Activated CD8-positive, alpha-beta memory T cell treated with anti-CD3 and anti-CD28 coated beads for 4 hours (primary cell): ENCODE results near the gene NDUFA13.

Source experiments
- DNase-seq, 2 donors: peaks; one replicate each; pipeline ENCODE4 v3.0.0-alpha.2; 2020; ENCODE audit warnings: low read depth in 2 of 2

The NDUFA13 gene

DNA sequence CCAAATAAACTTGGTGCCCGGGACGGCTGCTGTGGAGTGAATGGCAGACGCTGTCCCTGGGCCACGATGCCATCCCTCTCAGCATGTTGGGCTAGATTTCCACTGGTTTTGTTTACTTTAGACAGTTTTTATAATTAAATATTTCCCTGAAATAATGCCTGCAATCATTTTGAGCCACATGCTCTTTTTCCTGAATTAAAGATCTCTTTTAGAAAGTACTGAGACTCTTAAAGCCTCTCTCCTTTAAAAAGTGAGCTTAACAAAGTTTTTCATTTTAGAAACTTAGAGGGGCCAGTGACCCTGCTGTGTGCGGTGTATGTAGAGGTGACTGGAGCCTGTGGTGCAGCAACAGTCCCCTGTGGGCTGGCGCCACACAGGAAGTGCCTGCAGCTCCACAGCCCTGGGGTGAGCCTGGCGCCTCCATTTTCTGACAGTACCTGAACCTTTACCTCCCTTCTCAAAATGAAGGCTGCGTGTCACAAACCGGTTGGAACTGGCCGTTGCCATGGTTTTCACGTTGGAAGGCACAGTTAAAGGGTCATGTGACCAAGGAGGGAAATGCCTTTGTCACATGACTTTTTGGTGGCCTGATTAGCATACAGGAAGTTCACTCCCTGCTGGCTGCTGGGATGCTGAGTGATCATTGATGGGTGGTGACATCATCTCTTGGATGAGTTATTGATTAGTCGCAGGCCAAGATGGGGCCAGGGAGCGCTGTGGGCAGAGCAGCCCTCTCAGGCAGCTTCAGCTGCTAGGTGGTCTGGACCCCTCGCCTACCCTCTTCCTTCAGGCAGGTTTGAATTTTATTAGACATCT is 26.9 kb upstream of the NDUFA13 start:
- peak; percentile 62 to 73 for DNase-seq

DNA sequence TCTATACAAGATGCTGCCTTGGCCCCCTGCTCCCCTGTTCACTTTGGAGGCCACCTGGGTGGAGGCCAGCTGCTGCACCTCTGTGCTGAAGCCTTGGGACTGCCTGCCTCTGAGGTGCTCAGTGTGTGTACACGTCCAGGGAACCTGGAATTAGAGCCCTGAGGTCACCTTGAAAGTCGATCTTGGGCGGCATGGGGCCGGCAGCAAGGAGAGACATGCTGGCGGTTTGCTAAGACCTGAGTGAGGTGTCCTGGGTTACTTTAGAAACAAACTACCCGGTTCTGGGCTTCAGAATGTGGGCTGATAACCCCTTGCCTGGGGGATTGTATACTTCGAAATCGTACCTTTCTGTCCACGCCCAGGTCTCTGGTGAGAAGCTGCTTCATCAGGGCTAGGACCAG is 26.2 kb upstream of the NDUFA13 start:
- DNase-seq, result no peak

DNA sequence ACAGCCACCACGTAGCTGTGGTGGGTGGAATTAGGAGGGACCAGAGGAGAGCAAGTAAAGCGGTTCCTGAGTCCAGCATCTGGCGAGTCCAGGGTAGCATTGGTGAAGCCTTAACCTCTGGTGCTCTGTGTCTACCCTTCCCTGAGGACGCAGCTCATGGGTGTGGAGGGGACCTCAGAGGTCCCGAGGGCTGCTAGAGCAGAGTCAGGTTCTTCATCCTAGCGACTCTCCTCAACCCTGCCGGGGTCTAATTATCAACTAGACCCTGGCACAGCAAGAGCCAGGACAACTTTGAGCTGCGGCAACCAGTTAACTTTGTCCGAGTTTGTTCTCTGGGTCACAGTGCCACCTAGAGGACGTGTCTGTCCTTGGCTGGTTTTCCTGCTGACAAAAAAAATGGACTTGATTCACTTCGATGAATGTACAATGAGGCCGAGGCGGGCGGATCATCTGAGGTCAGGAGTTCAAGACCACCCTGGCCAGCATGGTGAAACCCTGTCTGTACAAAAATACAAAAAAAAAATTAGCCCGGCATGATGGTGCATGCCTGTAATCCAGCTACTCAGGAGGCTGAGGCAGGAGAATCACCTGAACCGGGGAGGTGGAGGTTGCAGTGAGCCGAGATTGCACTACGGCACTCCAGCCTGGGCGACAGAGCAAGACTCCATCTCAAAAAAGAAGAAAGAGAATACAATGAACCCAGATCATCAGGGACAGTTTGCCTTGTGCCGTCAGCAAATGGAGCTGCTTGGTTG is 25.6 kb upstream of the NDUFA13 start:
- DNase-seq, result peak; percentile 58 to 64

DNA sequence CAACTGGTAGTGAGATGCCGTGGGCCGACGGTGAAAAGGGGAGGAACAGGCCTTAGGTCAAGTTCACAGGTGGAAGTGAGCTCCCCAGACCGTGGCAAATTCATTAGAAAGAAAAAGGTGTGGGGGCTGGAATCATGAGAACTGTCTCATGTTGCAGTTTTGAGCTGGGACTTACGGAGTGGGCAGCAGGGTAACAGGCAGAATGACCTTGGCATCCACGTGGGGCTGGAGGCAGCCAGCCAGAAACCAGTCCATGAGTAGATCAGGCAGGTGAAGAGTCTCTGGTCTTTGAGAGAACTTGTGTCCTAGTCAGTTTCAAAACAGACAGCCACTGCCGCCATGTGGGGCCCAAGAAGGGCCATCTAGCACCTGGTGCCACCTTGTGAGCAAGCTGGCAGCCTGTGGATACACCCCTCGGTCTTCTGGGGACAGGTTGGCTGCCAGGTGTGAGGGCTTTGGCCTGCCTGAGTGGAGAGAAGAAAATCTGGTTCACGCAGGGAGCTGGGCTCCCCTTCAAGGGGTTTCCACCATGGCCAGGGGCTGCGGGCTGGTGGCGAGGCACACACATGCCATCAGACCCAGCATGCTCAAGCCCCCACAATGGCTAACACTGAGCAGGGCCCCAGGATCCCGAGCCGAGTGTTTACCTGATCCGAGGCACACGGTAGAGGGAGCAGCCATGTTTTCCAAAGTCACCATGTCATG is 24.6 kb upstream of the NDUFA13 start:
- DNase-seq, result no peak

DNA sequence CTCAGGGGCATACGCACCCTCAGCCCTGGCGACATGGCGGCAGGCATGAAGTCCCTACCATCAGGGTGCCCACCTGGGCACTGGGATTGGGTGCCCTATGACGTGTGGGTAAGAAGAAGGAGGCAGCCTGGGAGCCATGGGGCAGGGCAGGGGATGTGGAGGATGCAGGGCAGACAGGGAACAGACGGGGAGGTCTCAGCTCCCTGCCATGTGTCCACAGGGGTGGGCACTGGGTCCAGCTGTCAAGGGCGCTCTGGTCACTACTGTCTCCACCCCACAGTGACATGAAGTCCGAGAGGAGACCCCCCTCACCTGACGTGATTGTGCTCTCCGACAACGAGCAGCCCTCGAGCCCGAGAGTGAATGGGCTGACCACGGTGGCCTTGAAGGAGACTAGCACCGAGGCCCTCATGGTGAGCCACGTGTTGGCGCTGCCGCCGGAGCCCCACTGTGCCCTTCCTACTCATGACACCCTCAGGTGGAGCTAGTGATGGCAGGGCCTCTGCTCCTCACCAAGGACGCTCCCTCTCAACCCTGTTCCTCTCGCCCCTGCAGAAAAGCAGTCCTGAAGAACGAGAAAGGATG is 23.9 kb upstream of the NDUFA13 start:
- no peak for DNase-seq

DNA sequence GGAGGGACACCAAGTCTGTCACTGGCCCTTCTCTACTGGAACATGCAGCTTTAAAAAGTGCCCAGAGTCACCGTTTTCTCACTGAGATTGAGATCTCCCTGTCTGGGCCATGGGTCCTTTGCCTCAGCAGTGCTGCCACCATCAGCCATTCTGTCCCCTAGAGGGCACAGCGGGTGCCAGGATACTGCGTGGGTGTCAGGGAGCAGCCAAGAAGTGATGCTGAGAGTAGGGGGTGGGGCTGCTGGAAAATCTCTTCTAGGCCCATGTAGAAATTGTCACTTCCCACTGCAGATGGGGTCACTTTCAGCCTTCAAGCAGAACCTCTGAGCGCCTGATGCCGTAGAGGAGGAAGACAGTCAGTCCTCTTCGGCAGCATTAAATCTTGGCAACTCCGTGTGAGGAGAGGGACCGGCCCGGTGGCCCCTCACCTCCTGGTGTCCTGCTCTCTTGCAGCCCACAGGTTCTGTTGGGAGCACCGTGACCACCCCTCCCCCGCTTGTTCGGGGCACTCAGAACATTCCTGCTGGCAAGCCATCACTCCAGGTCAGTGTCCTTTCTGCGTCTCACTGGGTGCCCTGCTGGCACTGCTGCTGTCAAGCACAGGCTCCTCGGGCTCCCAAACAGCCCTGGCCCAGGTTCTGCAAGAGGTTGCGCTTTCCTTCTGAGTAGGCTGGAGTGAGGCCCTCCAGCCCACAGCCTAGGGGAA is 22.0 kb upstream of the NDUFA13 start:
- no peak for DNase-seq

DNA sequence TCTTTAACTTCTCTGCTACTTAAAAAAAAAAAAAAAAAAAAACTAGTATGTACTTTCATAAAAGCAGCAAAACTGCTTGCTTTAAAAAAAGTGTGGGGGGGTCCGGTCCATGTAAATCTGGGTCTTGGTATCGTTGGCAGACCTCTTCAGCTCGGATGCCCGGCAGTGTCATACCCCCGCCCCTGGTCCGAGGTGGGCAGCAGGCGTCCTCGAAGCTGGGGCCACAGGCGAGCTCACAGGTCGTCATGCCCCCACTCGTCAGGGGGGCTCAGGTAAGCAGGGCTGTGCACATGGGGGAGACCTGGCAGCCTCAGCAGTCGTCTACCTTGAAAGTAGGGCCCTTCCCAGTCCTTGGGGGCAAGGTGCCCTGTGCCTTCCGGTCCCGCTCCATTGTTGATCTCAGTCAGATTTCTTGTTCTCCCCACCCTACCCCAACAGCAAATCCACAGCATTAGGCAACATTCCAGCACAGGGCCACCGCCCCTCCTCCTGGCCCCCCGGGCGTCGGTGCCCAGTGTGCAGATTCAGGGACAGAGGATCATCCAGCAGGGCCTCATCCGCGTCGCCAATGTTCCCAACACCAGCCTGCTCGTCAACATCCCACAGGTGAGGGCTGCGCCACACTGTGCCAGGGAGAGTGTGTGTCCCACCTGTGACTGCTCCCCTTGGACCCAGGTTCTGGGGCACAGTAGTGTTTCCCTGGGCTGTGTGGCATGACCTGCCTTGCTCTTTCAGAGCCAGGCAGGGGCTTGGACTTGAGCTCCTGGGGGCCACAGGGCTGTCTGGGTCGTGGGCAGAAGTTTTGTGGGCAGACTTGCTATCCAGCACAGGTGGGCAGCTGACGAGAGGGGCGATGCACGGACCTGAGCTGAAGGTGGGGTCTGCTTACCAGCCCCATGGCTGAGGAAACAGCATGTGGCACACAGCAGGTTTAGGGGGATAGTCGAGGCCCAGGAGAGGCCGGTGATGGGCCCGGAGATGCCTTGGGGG is 20.1 kb upstream of the NDUFA13 start:
- DNase-seq, result no peak

DNA sequence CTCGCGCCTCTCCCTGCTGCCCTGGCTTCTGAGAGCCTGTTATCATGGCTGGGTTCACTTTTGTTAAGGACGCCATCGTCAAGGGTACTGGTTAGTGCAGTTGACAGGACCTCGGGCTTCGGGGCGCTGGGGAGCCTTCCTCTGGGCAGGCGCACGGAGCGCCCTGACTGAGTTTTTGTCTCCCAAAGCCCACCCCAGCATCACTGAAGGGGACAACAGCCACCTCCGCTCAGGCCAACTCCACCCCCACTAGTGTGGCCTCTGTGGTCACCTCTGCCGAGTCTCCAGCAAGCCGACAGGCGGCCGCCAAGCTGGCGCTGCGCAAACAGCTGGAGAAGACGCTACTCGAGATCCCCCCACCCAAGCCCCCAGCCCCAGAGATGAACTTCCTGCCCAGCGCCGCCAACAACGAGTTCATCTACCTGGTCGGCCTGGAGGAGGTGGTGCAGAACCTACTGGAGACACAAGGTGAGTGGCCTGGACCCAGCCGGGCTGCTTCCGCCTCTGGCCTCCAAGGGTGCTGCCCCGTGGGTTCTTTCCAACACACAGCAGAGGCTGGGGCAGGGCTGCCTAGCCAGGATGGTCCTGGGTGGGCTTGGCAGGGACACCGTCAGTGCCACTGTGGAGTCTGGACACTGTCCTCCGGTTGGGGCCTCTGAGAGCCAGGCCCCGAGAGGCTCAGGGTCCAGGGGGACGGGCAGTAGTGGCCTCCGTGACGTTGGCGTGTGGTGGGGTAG is 17.6 kb upstream of the NDUFA13 start:
- no peak for DNase-seq

DNA sequence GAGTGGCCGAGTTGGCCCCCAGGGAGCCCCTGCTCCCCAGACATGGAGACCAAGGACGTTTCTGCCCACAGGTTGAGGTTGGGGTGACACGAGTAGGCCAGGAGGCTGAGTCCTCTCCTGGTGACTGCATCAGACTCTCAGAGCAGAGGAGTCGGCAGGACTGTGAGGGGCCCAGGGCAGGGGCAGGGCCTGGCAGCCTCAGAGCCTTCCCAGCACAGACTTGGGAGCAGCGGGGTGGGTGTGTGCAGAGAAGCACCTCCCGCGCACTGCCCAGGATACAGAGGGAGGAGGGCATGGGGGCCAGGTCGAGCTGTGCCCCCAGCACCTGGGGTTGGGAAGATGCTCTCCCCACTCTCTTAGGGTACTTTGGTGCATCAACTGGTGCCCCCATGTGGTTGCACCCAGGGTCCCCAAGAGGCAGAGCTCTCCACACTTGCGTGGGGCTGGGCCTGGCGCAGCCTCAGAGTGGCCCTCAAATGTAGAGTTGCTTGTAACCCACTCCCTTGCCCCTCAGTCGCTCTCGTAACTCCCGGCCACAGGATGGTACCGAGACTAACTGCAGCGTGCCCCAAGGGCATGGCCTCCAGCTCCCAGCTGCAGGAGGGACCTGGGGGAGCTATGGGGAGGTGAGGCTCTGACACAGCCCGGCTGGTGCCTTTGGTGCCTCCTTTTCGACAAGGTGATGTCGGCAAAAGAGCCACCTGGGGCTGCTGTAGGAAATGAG is 16.6 kb upstream of the NDUFA13 start:
- DNase-seq, result no peak

DNA sequence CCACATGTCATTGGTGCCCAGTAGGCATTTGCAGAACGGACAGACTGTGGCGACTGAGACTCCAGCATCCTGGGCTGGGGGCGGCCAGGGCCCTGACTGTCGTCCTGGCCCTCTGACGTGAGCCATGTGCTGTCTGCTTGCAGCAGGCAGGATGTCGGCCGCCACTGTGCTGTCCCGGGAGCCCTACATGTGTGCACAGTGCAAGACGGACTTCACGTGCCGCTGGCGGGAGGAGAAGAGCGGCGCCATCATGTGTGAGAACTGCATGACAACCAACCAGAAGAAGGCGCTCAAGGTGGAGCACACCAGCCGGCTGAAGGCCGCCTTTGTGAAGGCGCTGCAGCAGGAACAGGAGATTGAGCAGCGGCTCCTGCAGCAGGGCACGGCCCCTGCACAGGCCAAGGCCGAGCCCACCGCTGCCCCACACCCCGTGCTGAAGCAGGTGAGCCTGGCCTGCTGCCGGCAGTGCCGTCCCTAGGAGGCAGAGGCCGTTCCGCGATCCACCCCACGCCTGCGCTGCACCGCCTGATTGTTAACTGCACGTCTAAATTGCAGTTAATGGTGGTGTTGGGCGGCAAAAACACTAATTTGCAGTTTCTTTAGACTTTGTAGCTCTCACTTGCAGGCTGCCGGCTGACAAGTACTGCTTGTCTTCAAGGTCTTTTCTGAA is 14.9 kb upstream of the NDUFA13 start:
- DNase-seq, result no peak

DNA sequence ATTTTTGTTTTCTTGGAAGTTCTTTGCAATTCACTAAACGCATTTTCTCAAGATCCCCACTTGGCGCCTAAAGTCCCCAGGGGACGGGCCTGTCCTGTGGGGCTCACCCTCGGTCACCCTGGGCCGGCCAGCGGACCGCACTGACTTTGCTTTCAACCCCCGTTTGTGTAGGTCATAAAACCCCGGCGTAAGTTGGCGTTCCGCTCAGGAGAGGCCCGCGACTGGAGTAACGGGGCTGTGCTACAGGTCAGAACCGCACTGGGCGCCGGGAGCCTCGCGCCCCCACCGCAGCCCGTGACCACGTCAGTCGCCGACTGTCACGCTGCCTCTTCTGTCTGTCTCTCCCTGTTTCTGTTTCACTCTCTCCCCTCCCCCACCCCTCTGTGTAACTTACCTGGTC is 14.2 kb upstream of the NDUFA13 start:
- DNase-seq, result no peak

DNA sequence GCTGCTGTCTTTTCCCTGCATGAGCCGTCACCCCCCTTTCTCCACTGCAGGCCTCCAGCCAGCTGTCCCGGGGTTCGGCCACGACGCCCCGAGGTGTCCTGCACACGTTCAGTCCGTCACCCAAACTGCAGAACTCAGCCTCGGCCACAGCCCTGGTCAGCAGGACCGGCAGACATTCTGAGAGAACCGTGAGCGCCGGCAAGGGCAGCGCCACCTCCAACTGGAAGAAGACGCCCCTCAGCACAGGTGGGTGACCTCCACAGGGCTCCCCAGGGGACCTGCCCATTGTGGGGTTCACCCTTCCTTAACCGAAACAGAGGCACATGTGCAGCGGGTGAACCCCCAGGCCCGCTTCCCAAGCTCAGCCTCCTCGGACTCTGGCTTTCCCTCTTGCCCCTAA is 13.7 kb upstream of the NDUFA13 start:
- DNase-seq, result no peak

DNA sequence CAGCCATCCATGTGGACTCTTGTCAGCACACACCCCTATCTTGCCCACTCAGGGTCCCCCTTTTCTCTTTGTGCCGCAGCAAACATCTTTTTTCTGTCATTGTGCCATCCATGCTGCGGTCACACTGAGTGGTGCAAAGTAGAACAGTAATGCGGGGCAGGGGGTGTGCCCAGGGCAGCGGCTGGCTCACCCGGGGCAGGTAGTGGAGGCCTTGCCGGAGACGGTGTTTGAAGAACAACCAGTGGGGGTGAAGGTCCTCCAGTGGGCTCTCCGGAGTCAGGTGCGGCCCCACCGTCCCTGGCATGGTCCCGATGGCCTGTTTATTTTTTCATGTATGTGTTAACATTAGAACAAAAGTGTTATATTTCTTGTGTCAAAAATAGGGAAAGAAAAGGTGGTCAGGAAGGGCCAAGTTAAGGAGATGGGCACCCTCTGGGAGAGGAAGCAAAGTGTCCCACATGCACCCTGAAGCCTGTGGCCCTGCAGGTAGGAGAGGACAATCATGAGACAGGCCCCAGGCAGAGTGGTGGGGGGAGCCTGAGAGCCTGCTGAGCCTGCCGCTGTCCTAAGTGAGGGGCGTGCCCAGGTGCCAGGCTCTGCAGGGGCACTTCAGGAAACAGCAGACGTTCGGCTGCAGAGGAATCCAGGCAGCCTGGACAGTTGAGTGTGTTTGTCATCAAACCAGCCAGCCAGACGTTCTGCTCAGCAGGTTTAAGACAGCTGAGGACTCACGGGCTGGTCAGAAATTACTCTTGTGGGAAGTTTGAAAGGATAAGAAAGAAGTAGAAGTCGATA is 13.0 kb upstream of the NDUFA13 start:
- DNase-seq, result no peak

DNA sequence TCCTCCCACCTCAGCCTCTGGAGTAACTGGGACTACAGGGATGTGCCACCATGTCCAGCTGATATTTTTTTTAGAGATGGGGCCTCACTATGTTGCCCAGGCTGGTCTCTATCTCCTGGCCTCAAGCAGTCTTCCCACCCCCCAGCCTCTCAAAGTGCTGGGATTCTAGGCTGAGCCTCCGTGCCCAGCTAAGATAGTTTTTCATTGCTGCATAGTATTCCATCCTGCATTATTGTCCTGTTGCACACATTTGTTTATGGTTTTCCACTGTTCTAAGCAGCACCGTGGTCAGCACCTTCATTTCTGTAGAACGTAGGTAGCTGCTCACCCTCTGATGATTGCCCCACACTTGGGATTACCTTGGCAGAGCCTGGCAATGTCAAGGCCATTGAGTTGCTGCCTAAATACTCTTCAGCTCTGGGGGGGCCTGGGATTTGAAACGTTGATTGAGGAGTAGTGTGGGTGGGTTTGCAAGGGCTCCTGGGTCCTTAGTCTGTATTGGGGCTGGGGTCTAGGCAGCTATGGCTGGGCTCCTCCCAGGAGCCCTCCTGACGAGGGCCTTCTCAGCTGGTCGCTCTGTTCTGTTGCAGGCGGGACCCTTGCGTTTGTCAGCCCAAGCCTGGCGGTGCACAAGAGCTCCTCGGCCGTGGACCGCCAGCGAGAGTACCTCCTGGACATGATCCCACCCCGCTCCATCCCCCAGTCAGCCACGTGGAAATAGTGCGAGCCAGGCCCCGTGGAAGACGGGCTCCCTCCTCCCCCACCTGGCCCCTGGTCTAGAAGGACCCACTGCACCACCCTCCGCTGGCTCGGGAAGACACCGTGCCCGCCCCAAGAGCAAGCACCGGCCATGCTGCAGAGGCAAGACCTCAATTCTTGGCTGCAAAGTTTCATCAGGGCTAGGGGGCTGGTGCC is 11.0 kb upstream of the NDUFA13 start:
- no peak for DNase-seq

DNA sequence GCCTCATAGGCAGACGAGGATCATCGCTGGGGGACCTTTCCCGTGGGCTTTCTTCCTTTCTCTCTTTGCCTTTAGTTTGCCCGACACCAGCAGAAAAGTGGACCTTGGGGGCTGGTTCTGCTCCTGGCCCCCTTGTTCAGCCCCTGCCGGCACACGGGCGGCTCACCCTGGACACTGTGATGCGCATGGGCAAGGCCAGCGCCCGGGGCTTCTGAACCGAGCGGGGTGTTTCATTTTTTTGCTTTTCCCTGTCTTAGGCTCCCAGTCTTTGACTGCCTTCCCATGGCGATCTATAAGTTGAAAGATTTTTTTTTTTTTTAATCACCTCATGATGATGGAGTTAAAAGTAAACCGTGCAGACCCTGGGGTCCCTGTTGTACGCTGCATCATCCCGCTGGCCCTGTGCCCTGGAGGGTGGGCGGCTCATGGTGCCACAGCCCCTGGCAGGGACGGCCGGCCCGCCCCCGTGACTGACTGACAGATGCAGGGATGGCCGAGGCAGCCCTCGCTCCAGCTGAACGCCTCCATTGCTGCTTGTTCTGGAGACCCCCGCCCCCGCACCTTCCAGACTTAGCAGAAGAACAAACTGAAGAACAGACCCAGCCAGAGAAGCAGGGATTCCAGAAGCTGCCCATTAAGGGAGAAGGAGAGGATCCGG is 10.2 kb upstream of the NDUFA13 start:
- no peak for DNase-seq

DNA sequence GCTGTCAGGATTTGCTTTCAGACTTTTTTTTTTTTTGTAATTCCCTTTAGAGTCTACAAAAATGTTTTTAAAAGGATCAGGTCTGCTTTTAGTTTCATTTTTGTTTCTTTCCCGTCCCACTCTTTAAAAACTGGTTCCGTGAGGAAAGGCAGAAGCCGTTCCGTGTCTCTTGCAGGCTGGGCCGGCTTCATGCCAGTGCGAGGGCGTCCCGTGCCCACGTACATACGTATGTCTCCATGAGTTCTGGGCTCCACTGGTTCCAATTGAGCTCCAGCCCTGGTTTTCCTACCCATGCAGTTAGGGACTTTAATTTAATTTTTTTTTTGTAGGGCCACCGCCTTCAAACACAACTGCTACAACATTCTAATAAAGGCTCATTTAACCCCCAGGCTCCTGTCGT is 9.4 kb upstream of the NDUFA13 start:
- DNase-seq, result no peak
